Activated CD8-positive, alpha-beta memory T cell treated with anti-CD3 and anti-CD28 coated beads, Interleukin-2, amount 50 U/mL, for 1 hour (primary cell): ENCODE measurements around the gene SLC16A10.
"Not testable (repeated sequence)": the region's sequence is repeated elsewhere in the genome, so short reads cannot be mapped to it uniquely, and the experiment has no call there.

Experiments used
- DNase-seq: peaks from one replicate; pipeline ENCODE4 v3.0.0-alpha.2; 2020; ENCODE audit errors: extremely low read depth

SLC16A10 gene

DNA sequence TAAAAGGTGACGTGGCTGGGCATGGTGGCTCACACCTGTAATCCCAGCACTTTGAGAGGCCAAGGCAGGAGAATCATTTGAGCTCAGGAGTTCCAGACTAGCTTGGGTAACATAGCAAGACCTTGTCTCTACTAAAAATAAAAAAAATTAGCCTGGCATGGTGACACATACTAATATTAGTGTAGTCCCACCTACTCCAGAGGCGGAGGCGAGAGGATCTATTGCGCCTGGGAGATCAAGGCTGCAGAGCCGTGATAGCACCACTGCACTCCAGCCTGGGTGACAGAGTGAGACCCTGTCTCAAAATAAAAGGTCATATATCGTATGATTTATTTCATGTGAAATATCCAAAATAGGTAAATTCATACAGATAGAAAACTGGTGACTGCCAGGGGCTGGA is 132.5 kb downstream of the SLC16A10 start:
- no peak for DNase-seq

DNA sequence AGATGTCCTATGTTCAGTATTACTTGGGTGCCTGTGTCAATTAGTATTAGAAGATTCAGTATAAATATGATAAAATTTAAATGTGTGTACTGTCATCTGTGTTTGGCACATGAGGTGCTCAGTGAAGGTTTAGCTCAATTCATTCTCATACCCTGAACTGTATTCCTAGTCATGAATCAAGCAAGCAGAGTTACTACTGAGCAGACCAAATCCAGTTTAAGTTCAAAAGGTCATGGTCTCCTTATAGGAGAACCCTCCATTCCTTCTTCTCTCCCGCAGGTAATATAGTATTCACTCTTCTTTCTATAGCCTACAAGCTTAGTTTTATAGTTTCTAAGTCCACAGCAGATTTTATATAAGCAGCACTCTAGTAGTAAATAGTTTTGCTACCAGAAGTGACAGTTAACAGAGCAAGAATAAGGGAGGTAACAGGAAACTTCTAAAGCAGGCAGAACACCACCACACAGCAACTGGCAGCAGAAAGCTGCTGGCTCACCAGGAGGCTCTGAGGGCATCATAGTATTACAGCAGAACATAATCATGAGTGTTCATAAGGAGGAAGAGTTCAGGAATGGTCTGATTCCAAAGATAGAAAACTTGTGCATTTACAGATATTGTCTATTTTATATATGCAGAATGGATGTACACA is 133.2 kb downstream of the SLC16A10 start:
- no peak for DNase-seq

DNA sequence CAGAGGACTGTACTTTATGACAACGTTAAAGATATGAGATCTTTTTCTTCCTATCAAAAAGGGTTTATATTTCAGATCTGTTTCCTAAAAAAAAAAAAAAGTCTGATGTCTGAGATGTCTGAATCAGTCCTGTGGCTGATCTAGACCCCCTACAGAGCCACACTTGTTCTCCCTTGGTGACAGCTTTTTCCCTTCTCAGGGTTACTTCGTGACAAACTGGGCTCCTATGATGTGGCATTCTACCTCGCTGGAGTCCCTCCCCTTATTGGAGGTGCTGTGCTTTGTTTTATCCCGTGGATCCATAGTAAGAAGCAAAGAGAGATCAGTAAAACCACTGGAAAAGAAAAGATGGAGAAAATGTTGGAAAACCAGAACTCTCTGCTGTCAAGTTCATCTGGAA is 134.5 kb downstream of the SLC16A10 start:
- no peak for DNase-seq

DNA sequence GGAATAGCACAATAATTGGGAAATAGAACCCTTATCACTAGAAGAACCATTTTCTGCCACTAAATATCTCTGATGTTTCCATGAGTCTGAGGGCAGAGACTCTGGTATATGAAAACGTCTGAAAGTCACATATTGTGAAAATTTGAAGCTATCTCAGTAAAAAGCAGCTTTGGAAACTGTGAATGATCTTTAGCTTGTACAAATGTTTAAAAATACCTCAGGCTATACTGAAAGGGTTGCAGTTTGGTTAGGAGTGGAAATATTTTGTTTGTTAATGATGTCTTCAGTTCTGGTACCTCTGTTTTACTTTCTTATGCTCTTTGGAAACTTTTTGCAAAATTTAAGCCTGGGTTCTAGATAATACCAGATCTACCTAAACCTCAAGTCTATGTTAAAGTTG is 135.0 kb downstream of the SLC16A10 start:
- DNase-seq, result no peak

DNA sequence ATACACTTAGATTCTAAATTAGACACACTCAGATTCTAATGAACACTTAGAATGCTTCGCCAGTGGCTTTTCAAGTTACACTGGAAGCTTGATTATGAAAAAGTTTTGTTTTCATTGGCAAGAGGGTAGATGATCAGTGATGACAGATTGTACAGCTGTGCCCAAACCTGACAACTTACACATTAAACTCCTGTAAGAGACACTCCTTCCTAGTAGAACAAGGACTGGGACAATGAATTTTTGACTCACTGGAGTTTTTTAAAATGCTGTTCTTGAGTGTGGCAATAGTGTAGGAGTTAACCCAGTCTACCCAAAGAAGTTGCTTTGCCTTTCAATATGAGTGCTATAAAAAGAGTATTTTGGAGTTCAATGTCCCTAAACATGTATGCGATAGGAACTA is 140.8 kb downstream of the SLC16A10 start:
- DNase-seq, result no peak

DNA sequence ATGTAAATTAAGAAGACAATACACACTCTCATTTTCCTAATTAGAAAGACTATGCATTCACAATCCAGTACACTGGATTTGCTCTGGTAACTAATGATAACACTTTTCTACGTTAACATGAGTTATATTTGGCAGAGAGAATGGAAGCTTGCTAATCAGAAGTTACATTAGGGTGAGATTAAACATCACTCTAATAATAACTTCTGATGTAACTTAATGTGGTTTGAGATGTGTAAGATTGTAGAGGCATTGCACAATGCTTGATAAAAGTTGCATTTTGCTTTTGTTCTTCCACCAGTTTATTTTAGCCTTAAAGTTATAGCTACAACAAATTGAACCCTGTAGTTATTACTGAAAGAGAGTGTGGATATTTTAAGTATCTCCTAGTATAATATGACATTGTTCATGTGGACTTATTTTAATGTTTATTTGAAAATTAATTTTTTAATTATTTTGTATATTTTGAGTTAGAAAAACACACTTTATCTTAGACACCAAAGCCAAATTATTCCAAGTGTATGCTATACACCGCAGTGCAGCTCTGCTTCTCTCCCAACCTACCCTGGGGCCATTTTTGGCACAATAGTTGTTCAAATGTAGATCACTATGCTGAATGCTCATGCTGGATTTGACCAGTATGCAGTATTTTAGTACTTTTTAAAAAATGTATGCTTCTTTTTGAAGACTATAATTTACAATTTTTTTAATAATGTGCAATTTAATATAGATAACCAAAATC is 143.2 kb downstream of the SLC16A10 start:
- DNase-seq, result no peak

DNA sequence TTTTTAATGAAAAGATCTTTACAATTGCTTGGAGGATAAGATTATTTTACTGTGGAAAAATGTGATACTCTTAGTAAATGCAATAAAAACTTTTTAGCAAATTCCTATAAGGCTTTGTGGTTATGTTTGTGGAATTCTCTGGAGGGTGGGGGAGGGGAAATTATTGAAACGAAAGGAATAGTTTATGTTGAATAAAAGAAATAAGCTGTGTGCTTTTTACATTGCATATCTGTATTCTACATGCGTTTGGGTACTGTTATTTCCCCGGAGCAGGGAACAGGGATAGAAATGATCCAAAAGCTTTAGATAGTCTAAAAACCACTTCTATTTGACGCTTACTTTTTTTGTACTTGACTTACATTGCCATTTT is 143.8 kb downstream of the SLC16A10 start:
- DNase-seq, result no peak

DNA sequence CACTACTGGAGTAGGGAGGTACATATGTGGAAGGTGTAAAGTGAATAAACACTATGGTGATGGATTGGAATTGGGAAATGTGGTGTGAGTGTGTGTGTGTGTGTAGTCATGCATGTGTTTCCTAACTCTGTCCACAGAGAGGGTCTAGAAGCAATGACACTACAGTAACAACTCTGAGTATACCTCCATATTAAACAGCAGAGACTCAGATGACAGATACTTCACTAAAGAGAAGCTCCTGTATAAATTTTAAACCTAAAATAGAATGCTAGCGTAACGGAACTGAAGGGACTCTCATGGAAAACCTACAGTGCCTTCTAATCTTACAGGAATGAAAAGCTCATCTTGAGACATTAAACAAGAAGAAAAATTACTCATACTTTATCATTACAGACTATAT is 150.5 kb downstream of the SLC16A10 start:
- DNase-seq, result no peak

DNA sequence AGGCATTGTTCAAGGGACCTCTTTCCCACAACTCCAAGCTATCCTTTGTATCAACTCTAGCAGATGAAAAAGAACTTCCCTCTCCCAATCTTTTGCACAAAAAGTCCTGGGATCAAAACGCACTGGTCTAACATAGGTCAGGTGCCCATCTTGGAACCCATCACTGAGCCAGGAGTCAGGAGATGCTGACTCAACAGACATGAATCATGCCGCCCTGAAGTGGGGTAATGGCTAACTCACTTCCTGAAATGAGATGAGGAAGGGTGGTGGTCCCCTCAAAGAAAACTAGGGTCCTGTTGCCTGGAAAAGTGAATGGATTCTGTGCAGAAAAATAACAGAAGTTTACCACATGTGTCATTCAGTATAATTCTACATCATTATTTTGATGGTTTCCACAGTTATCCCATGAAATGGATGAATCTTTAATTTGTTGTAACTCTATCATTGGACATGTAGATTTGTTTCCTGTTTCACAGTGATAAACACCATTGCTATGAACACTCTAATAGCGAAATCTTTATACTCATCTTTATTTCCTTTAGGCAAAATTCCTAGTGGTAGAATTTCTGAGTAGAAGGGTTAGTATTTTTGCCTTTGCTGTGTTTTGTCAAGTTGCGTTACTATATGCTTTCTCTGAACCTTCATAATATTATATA is 151.3 kb downstream of the SLC16A10 start:
- DNase-seq, result no peak

DNA sequence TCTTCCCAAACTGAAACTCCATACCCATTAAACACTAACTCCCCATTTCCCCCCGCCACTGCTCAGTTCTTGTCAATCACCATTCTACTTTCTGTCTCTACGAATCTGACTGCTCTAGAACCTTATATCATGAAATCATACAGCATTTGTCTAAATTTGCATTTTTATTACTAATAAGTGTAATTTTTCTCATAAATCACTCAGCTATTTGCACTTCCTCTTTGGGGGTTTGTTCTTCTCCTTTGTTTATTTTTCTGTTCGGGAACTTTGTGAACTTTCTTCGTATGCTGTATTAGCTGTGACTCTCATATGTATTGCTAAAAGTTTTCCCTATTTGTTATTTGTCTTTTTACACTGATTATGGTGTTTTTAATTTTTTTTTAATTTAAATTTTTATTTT is 152.2 kb downstream of the SLC16A10 start:
- no peak for DNase-seq

DNA sequence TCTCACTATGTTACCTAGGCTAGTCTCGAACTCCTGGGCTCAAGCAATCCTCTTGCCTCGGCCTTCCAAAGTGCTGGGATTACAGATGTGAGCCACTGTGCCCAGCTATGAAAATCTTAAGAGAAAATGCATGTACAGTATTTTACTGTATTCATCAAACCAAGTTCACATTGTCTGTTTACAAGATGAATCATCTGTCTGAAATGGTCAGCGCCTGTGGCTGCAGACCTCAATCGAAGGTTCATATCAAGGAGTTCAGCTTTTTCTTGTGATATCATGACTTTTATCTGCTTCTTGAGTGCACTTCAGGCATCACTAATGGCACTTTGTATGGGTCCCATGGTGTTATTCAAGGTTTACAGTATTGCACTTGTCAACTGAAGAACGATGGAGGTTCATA is 155.1 kb downstream of the SLC16A10 start:
- no peak for DNase-seq

DNA sequence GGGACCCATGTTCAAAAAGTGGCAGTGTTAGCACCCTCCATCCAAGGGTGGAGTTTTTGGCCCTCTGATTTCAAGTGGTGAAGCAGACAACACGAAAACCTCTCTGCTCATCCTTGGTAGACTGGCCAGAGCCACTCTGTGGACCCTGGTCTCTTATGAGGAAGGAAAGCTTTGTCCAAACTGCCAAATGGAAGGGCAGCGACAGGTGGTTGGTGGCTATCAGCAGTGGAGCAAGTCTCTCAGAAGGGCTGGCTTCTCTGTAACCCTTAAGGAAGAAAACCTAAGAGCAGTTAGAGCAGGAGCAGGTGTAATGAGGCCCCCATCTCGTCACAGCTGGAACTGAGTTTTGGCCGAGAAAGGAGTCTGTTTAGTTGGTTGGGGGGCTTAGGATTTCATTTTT is 155.8 kb downstream of the SLC16A10 start:
- DNase-seq, result no peak

DNA sequence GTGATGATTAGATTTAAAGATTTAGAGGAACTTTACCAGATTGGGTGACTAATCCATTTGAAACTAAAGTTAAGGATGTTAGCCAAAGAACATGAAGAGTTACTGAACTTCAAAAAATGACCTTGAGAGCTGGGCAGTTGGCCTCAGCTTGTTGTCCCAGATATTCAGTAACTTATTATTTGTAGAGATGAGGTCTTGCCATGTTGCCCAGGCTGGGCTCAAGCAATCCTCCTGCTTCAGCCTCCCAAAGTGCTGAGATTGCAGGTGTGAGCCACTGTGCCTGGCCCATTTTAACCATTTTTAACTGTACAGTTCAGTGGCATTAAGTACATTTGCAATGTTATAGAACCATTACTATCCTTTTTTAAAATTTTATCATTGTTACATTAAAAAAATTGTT is 161.5 kb downstream of the SLC16A10 start:
- no peak for DNase-seq

DNA sequence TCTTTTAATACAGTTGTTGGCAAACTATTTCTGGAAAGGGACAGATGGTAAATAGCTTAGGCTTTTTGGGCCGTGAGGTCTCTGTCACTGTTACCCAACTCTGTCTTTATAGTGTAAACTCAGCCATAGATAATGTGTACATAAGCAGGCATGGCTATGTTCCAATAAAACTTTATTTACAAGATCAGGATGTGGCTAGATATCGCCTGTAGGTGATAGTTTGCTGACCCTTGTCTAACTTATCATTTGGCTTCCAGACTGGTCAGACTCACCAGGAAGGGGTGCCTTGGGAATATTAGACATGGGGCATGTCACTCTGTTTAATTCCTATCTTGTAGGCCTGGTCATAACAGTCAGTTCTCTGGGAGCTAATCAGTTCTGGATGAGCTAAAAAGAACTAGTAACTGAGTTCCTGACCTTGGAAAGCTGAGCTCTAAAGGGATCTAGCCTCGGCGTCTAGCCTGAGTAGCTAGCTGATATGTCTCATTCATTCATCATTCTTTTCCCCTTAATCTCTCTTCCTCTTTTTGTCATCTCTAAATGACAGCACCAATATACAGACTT is 163.6 kb downstream of the SLC16A10 start:
- DNase-seq, result no peak

DNA sequence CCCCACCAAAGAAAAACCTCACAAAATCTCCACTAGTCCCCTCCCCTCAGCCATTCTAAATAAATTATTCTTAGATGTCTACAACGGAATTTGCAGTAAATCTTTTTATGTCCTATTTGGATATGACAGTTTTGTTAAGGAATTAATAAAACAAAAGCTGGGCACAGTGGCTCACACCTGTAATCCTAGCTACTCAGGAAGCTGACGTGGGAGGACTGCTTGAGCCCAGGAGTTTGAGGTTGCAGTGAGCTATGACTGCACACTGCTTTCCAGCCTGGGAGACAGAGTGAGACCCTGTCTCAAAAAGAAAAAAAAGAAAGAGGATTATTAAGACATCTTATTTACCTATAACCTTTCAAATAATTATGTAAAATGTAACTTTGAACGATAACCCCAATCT is 165.4 kb downstream of the SLC16A10 start:
- no peak for DNase-seq

DNA sequence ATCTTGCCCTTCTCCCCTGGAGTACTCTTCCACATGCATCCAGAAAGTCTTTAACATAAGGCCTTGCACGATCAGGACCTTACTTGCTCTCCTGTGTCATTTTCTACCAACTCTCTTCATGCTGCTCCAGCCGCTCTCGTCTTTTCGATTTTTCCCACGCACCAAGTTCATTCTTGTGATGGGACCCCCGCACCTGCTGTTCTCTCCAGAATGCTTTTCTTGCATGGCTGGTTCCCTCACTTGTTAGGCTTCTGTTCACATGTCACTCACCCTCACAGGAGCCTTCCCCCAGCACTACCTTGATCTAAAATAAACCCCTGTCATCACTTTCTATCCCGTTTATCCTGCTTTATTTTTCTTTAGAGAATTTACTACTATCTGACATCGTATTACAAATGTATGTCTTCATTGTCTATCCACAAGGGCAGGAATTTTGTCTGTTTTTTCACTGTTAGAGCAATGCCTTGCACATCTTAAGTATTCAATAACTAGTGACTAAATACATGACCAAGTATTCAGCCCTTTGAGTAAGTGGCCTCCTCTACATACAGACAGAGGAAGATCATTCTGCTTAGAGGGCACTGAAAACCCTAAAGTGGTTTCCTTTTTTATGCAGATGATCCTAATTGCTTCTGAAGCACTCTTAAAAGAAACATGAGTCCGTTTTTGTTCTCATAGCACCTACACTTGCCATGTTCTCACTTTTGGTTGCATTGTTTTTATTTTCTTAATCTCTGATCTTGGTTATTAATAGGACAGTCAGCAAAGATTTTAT is 166.9 kb downstream of the SLC16A10 start:
- DNase-seq, result no peak

DNA sequence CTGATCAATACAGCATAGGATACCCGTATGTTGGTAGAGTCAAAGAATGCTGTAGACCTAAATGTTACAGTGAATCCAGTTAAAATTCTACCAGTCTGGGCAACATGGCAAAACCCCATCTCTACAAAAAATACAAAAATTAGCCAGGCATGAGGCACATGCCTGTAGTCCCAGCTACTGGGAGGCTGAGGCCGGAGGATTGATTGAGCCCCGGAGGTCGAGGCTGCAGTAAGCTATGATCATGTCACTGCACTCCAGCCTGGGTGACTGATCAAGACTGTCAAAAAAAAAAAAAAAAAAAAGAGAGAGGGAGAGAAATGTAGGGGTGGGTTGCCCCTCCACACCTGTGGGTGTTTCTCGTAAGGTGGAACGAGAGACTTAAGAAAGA is 167.5 kb downstream of the SLC16A10 start:
- no peak for DNase-seq

DNA sequence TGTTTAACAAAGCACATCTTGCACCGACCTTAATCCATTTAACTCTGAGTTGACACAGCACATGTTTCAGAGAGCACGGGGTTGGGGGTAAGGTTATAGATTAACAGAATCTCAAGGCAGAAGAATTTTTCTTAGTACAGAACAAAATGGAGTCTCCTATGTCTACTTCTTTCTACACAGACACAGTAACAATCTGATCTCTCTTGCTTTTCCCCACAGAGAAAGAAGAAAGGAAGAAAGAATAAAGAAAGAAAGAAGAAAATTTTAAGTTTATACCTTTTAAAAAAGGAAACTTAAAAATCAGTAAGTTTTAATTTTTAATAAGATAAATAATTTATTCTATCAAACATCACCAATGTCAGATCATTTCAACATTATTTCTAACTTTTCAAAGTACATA is 168.5 kb downstream of the SLC16A10 start:
- DNase-seq, result not testable (repeated sequence)

DNA sequence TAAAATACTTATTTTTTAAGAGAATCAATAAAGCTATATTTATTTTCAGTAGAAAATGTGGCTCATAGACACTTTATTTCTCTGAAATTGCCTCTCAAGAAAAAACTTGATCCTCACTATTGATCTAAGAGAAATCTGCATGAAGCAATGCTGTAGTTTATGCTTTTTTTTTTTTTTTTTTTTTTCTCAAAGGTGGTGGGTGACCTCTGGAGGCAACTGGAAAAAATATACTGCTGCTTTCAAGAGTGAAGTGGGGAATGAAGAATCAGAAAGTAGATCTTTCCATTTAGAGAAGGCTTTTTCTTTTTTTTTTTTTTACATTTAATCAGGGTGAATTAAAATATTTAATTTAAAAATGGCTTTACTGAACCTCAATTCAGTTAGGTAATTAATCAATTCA is 169.3 kb downstream of the SLC16A10 start:
- no peak for DNase-seq

DNA sequence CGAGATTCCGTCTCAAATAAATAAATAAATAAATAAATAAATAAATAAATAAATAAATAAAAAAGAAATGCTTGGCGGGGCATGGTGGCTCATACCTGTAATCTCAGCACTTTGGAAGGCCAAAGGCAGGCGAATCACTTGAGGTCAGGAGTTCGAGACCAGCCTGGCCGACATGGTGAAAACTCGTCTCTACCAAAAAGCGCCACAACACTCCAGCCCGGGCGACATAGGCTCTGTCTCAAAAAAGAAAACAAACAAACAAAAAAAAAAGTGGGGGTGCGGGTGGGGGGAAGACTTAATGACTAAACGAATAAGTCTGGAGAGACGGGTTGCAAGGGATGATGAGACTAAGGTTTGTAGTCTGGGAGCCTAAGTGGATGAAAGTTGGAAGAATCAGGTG is 170.7 kb downstream of the SLC16A10 start:
- DNase-seq, result no peak

DNA sequence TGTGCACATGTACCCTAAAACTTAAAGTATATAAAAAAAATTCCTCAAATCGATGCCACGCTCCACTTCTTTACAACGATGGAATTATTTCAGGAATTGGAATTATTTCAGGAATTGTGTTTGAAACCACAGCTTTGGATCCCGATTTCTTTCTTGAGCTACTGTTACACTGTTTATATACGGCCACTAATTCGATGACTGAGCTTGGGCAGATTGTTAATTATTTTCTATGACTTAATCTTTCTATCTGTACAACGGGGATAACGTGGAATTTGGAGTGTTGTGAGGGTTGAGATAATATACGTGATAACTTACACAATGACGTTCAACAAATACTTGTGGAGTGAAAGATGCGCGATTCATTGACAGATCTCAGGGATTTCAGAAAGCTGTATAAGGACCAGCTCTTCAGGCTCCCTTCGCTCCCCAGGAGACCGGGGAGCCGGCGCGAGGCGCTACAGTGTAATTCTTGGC is 171.3 kb downstream of the SLC16A10 start:
- DNase-seq, result no peak
